Smooth muscle cell (in vitro differentiated cells): ENCODE results near the gene TRAF3IP1. TPM values are rescaled to one million over a fixed set of nuclear protein-coding genes. Genes with fewer than 3 reads are reported as not detected.
A peak's percentile ranks its signal among the peaks of the same experiment; 100 is the strongest.

Experiments used
- DNase-seq: peaks from one replicate; lab custom pipeline; 2025; ENCODE audit not compliant: unreplicated experiment; lab: John Stamatoyannopoulos, UW
- H2AFZ ChIP-seq: fragments of 200-600 bp; sonication (generic); 2 replicates; pipeline ENCODE4 v1.6.0; 2016; ENCODE audit warnings: antibody characterized with exemption, low read depth, mild to moderate bottlenecking
- H3F3A ChIP-seq: fragments of 200-600 bp; sonication (generic); 2 replicates; pipeline ENCODE4 v1.6.0; 2017; ENCODE audit warnings: antibody characterized with exemption, low read depth
- H3K27ac ChIP-seq: fragments of 200-600 bp; sonication (generic); 2 replicates; pipeline ENCODE4 v1.5.1; 2016; ENCODE audit warnings: low read depth, mild to moderate bottlenecking
- H3K27me3 ChIP-seq: fragments of 200-600 bp; sonication (generic); 2 replicates; pipeline ENCODE4 v1.6.1; 2016; ENCODE audit warnings: low read depth, mild to moderate bottlenecking
- H3K36me3 ChIP-seq: fragments of 200-600 bp; sonication (generic); 2 replicates; pipeline ENCODE4 v1.5.1; 2016; ENCODE audit warnings: low read depth
- H3K4me1 ChIP-seq: fragments of 200-600 bp; sonication (generic); 2 replicates; pipeline ENCODE4 v1.5.1; 2016; ENCODE audit warnings: low read depth
- H3K4me2 ChIP-seq: fragments of 200-600 bp; sonication (generic); 2 replicates; pipeline ENCODE4 v1.6.0; 2016; ENCODE audit warnings: mild to moderate bottlenecking
- H3K4me3 ChIP-seq: fragments of 200-600 bp; sonication (generic); 2 replicates; pipeline ENCODE4 v1.5.1; 2016; ENCODE audit warnings: mild to moderate bottlenecking
- H3K79me2 ChIP-seq: fragments of 200-600 bp; sonication (generic); 2 replicates; pipeline ENCODE4 v1.6.0; 2016; ENCODE audit warnings: low read depth, mild to moderate bottlenecking
- H3K9ac ChIP-seq: fragments of 200-600 bp; sonication (generic); 2 replicates; pipeline ENCODE4 v1.6.0; 2016; ENCODE audit warnings: low read depth
- H3K9me3 ChIP-seq: fragments of 200-600 bp; sonication (generic); replicated peaks from 2 replicates; pipeline ENCODE4 v1.5.1; 2016; ENCODE audit warnings: low read depth
- H4K20me1 ChIP-seq: fragments of 200-600 bp; sonication (generic); 2 replicates; pipeline ENCODE4 v1.6.0; 2016; ENCODE audit warnings: low read depth
- CTCF ChIP-seq: fragments of 200-600 bp; sonication (generic); IDR thresholded peaks from 2 replicates; pipeline ENCODE4 v1.5.1; 2017; ENCODE audit warnings: borderline replicate concordance, mild to moderate bottlenecking, antibody characterized with exemption; ENCODE audit not compliant: insufficient read depth, poor library complexity, severe bottlenecking
- WGBS: methylation state at CpG from one replicate; pipeline ENCODE4 v1.1.7; 2016; ENCODE audit warnings: low lambda C conversion rate; 5-methylcytosine and 5-hydroxymethylcytosine counted together
- polyA plus RNA-seq: library from polyadenylated mRNA; unstranded; fragments of >200 nt; fragmentation: Nextera tagmentation; extraction: Ambion mirVana; gene quantifications from 2 replicates; pipeline ENCODE4 v1.2.1, GENCODE V29; 2016
- total RNA-seq: library from RNA; depleted of rRNA; stranded (reverse); fragments of >200 nt; gene quantifications from 2 replicates; pipeline ENCODE4 v1.2.3, GENCODE V29; 2014

The TRAF3IP1 gene
- total and polyA plus RNA-seq, 2 experiments from 2014 or later: 5.3 to 7.5 TPM

- Histone ChIP-seq H3K9me3 (no peaks in the 10 kb centered on the region), H3K4me1 (peaks cover 24% of the 10 kb centered on the region), H3K79me2 (peaks cover 34% of the 10 kb centered on the region), H2AFZ (no peak overlapping the region), H3K36me3 (no peaks in the 10 kb centered on the region), H4K20me1 (peaks cover 43% of the 10 kb centered on the region), H3F3A (peaks cover 9% of the 10 kb centered on the region), H3K27me3 (no peaks in the 10 kb centered on the region), H3K4me3 (peak overlapping the region; percentile 3), H3K27ac (peak overlapping the region; percentile 96), H3K4me2 (peak overlapping the region; percentile 92), H3K9ac (peak overlapping the region; percentile 99)
- WGBS: 53% methylated on average over 7 of the region's 7 CpGs
- DNase-seq: no peak
- no peak for TF ChIP-seq CTCF
Observed at GRCh38 chr2:238285653-238286082, 34.6 kb upstream of the TRAF3IP1 start.

GRCh38 chr2:238286095-238286494 is 34.2 kb upstream of the TRAF3IP1 start:
- no peak for TF ChIP-seq CTCF
- peak overlapping the region; percentile 92 for H3K4me2 ChIP-seq
- peak overlapping the region; percentile 99 for H3K9ac ChIP-seq

GRCh38 chr2:238286551-238286950 is 33.8 kb upstream of the TRAF3IP1 start:
- 67% methylated on average over 7 of the region's 7 CpGs for WGBS
- no peaks in the 10 kb centered on the region for H3K9me3 ChIP-seq
- H4K20me1 ChIP-seq: peaks cover 34% of the 10 kb centered on the region
- H3K36me3 ChIP-seq: no peaks in the 10 kb centered on the region
- no peak for TF ChIP-seq CTCF
- H3K9ac ChIP-seq: peak overlapping the region; percentile 99
- H2AFZ ChIP-seq: no peak overlapping the region
- H3F3A ChIP-seq: peaks cover 9% of the 10 kb centered on the region
- H3K79me2 ChIP-seq: peaks cover 28% of the 10 kb centered on the region
- H3K27me3 ChIP-seq: no peaks in the 10 kb centered on the region
- peaks cover 24% of the 10 kb centered on the region for H3K4me1 ChIP-seq
- peak overlapping the region; percentile 3 for H3K4me3 ChIP-seq
- DNase-seq: no peak
- peak overlapping the region; percentile 92 for H3K4me2 ChIP-seq
- peak overlapping the region; percentile 96 for H3K27ac ChIP-seq

More at GRCh38 chr2:238286095-238286494, 34.2 kb upstream of the TRAF3IP1 start:
- Histone ChIP-seq H4K20me1 (peaks cover 39% of the 10 kb centered on the region), H3K9me3 (no peaks in the 10 kb centered on the region), H3K27me3 (no peaks in the 10 kb centered on the region), H2AFZ (no peak overlapping the region), H3K79me2 (peaks cover 32% of the 10 kb centered on the region), H3K36me3 (no peaks in the 10 kb centered on the region), H3F3A (peaks cover 9% of the 10 kb centered on the region), H3K4me3 (peak overlapping the region; percentile 3), H3K27ac (peak overlapping the region; percentile 96), H3K4me1 (peaks cover 24% of the 10 kb centered on the region)
- no peak for DNase-seq
- 79% methylated on average over 7 of the region's 7 CpGs for WGBS
